Embryonic facial prominence (tissue), 1 donor: ENCODE results near the gene SYT3.

Experiments
- DNase-seq: peaks from one replicate; pipeline ENCODE4 v3.0.0-alpha.2; 2016; ENCODE audit errors: extremely low spot score

SYT3 gene, protein sequence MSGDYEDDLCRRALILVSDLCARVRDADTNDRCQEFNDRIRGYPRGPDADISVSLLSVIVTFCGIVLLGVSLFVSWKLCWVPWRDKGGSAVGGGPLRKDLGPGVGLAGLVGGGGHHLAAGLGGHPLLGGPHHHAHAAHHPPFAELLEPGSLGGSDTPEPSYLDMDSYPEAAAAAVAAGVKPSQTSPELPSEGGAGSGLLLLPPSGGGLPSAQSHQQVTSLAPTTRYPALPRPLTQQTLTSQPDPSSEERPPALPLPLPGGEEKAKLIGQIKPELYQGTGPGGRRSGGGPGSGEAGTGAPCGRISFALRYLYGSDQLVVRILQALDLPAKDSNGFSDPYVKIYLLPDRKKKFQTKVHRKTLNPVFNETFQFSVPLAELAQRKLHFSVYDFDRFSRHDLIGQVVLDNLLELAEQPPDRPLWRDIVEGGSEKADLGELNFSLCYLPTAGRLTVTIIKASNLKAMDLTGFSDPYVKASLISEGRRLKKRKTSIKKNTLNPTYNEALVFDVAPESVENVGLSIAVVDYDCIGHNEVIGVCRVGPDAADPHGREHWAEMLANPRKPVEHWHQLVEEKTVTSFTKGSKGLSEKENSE

DNA sequence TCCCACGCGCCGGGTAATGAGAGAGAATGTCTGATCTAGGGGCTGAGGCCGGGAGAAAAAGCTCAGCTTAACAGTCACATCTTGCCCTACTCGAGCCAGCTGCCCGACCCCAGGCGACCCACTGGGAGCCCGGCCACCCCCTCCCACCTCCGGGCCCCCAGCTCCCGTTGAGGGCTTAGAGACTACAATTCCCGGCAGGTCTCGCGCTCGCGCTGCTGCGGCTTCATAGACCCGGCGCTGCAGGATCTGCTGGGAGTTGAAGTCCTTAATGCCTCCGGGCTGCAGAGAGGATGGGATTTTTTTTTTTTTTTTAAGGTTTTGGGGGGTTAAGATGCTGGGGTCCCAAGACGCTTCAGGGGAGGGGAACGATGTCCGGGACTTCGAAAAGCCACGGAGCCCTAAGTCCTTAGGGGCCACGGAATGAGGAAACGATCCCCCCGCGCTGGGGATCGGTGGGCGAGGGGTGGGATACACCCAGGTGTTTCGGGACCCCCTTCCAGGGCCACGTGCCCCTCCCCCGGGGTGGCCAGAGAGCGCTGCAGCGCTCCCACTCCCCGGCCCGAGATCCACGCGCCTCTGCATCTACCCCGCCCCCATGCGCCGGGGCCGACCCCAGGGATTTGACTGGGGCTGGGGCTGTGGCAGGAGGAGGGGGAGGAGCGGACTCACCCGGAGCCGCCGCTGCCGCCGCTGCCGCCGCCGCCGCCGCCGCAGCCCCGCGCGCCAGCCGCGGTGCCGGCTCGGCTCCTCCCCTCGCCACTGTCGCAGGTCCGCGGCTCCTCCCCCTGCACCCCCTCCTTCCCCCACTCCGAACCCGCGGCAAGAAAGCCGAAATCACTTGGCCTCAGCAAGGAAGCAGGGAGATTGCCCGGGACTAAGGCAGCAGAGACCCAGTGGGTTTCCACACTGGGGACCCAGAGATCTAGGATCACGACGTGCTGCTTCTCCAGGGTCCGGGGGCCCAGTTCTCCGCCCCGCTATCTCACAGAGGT, at the start of gene SYT3:
TSS of gene SYT3 (minus strand) at position 761 of the 992 bp plus-strand sequence. CDS start 2,470 bp downstream, outside the sequence.
- no peak for DNase-seq

DNA sequence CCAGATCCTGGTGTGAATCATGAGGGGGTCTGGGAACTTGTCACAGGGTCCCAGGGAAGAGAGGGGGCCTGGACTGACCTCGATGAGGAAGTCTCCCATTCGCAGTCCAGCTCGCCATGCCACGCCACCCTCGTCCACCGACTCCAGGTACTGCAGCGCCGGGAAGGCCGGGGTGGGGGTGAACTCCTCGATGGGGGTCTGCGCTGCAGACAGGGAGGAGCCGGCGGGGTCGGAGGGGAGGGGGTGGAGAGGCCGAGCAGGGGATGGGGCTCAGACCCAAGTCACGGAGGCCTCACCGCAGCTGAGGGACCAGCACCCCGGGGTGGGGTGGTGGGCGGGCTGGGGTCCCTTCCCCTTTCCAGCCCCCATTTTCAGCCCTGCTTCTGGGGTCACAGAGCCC, 49.1 kb upstream of the SYT3 start:
- no peak for DNase-seq

DNA sequence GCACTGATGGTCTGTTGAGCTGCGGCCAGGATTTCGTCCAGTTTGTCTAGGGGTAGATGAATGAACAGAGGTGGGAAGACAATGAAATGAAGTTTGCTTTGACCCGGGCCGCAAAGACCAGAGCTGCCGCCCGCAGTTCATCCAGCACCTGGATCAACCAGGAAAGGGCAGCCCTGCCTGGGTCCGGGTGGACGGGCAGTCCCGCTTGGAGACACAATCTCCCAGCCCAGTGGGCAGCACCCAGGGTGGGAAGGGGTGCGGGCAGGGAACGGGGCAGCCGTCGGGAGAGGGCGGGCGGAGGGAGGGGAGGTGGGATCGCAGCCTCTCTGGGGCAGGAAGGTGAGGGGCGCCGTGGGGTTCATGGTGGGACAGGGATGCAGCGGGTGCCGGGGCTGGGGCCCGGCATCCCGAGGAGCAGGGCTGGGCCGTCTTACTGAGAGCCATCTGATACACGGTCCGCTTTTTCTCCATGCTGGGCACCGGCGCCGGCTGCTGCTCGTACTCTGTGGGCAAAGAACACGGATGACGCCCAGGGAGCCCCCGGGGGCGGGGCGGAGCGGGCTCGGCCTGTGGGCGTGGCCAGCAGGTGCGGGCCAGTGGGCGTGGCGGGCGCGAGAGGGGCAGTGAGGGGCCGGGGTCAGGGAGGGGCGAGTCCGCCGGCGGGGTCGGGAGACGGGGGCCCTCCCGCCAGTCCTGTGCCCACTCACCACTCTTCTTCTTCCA, 46.8 kb upstream of the SYT3 start:
- no peak for DNase-seq

DNA sequence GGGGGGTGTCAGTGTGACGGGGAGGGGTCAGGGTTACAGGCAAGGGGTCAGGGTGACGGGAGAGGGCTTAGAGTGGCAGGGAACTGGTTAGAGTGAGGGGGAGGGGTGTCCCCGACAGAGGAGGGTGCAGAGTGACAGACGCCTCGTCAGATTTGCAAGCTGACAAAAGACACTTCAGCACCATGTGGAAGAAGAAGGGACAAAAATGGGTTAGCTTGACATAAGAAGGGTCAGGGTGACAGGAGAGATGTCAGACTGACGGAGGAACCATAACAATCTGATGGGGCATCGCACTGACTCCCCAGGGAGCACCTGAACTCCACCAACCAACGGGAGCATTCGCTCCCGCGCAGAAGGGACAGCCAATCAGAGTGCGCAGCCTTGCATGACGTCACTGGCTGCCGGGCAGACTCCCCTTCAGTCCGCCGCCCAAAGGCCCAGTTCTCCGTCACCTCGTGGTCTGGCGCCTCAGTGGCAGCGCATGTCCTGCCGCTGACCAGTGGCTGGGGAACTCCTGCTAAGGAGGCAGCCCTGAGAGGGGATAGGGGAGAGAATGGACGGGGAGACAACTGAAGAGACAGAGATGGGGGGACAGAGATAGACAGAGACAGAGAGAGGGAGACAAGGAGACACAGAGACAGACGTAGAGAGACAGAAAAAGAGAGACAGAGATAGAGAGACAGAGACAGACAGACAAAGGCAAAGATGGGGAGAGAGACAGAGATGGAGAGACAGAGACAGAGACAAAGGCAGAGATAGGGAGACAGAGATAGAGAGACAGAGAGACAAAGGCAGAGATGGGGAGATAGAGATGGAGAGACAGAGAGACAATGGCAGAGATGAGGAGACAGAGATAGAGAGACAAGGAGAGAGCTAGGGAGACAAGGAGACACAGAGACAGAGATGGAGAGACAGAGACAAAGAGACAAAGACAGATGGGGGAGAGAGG, 39.8 kb upstream of the SYT3 start:
- peak; percentile 48 for DNase-seq

DNA sequence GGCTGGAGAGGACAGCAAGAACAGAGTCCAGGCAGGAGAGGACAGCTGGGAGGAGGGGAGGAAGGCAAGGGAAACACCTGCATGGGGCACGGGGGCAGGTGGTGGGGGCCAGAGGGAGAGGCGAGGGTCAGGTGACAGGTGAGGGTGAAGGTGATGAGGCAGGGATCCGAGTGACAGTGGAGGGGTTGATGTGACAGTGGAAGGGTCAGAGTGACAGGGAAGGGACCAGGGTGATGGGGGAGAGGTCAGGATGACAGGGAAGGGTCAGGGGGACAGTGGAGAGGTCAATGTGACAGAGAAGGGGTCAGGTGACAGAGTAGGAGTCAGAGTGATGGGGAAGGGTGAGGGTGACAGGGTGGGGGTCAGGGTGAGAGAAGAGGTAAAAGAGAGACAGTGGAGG, 38.6 kb upstream of the SYT3 start:
- no peak for DNase-seq

DNA sequence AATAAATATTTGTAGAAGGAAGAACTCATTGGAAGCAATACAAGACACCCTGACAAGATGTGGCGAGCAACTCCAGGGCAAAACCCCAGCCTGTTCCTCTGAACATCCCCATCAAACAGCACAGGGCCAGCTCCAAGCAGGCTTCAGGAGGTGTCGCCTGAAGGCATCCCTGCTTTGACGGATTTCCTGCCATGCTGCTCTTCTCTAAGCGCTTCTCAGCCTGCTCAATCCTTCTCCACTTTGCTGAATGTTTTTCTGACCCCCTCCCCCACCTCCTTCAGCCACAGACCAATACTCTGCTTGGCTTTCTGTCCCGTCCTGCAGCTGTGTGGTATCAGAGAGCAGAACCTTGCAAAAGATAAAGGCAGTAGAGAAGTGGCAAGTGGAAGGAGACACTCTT, 38.0 kb upstream of the SYT3 start:
- no peak for DNase-seq

DNA sequence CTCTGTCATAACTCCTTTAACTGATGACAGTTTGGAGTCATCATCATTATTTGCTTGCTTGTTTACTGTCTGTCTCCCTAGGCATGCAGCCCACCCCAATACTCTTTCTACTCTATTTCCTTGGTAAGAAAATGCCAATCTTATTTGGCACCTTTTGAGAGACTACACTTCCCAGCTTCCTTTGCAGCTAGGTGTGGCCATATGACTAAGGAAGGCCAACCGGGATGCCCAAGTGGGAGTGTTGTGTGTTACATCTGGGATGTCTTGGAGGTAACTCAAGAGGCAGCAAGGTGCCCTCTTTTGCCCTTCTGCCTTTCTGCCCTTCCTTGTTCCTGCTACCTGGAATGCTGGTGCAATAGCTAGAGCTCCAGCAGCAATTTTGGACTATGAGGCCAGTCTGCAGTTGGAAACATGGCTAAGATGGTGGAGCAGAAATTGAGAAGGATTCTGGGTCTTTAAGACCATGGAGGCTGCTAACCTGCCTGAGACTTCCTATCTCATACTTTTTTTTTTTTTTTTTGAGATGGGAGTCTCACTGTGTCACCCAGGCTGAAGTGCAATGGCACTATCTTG, 37.0 kb upstream of the SYT3 start:
- no peak for DNase-seq

DNA sequence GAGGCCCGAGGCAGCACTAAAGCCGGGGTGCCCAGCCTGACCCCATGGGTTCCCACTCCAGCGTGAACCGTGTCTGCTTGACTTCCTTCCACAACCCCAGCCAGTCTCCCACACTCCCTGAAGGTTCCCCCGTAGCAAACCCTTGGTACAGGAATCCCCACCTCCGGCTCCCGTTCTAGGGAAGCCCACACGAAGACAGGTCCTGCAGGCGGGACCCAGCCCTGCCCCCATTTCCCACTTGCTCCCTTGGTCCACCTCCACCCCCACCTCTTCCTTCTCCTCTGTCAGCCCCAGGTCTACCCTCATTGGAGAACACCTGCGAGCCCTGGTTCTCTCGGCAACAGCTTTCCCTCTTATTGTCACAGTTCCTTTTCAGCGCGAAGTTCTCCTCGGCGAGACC, 33.4 kb upstream of the SYT3 start:
- DNase-seq, result no peak

DNA sequence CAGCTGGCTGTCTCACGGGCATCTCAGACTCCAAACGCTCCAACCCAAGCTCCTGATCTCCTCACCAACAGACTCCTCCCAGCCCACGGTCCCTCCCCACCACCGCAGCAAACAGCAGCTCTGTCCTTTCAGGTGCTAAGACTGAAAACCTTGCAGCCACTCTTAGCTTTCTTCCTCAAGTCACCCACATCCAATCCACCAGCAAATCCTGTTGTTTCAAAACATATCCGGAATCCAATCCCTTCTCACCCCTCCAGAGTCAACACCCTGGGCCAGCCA, 30.4 kb upstream of the SYT3 start:
- no peak for DNase-seq

DNA sequence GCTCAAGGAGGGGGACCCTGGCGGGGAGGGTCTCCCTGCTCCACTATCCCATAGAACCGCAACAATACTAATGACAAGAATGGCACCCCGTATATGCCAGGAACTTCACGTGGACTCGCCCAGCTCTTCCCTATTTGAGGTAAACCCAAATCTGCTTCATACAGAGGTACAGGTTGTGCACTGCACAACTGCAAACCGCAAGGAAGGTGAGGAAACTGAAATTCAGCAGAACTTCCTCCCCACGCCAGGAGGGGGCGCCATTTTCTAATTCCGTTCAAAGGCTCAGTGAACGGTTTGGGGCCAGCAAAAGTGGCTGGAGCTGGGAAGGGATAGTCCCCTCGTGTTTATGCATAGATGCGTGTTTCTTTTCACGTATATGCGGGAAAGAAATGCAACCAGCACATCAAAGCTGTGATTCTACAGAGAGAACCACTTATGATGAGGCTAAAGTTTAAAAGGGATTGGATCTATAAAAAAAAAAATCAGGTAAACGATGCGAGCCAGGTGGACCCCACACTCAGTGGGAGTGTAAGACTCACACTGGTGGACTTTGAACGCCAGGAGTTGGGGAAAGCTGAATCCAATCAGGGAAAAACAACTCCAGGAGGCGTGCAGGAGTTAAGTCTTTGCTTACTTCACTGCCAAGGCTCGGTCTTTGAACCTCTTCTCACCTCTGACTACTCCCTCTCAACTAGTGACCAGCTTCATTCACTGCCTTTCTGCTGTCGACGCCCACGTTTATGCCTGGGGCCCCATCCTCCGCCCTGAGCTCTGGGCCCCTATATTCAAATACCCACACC, 29.8 kb upstream of the SYT3 start:
- no peak for DNase-seq

DNA sequence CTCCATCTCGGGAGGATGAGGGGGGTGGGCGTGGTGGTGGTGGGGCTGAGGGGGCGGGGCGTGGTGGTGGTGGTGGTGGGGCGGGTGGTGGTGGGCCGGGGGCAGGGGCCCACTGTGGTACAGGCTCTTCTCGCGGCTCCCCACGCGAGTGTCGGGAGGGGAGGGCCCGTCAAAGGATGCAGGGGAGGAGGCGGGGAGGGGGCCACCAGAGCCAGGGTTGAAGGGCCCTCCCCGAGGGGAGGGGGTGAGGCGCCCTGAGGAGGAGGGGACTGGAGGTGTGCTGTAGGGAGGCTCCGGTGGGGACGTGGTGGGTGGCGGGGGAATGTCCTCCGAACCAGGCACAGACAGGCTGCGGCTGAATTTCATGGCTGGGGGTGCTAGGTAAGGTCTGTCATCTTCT, 29.2 kb upstream of the SYT3 start:
- DNase-seq, result no peak

DNA sequence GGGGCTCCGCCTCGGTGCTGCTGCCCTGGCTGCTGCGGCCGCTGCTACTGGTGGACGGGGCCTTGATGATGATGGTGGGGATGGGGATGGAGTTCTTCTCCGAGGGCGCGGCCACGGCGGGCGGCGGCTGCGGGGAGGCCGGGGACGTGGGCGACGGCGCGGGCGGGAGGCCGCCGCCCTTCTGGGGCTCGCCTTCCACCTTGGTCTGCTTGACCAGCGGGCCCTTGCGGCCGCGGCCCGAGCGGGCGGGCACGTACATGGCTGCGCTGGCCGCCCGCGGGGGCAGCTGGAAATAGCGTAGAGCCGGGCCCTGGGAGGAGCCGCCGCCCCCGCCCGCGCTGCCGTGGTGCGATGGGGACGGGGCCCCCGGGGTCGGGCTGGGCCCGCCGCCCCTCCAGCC, 28.7 kb upstream of the SYT3 start:
- DNase-seq, result no peak

DNA sequence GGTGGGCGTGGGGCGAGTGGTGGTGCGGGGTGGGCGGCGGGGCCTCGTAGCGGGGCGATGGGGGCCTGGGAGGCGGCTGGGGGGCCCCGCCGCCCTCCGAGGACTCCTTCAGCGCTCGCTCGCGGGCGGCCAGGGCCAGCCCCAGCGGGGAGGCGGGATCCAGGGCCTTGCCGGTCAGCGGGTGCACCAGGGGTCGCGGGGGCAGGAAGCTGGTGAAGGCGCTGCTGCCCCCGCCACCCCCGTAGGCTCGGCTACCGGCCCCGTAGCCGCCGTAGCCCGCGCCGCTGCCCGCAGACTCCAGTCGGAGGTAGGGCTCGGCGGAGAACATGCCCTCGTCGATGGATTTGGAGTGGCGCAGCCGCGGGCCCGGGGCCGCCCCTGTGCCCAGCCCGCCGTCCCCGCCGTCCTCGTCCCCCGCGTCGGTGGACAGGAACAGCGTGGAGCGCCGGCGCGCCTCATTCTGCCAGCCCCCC, 28.1 kb upstream of the SYT3 start:
- no peak for DNase-seq

DNA sequence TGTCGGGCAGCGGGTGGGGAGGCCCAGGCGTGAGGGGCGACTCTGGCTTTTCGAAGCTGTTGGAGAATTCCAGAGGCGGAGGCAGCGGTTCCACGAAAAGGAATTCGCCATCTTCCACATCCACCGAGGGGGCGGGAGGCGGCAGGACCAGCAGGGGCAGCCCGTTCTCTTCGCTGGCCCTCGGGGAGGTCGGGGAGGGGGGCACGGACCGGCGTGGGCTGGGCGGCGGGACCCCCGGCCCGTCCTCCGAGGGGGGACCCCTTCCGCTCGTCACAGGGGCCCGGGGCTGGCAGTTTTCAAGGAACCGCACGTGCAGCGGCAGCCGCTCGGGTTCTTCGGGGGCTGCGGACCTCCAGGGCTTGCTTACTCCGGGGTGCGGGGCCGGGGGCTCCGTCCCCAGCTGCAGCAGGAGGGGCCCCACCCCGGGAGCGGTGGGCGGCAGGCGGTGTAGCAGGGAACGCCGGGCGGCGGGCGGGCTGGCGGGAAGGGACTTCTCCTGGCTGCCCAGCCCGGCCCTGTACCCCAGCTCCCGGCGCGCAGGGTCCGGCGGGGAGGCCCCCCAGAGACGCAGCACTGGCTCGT, 27.6 kb upstream of the SYT3 start:
- DNase-seq, result no peak

DNA sequence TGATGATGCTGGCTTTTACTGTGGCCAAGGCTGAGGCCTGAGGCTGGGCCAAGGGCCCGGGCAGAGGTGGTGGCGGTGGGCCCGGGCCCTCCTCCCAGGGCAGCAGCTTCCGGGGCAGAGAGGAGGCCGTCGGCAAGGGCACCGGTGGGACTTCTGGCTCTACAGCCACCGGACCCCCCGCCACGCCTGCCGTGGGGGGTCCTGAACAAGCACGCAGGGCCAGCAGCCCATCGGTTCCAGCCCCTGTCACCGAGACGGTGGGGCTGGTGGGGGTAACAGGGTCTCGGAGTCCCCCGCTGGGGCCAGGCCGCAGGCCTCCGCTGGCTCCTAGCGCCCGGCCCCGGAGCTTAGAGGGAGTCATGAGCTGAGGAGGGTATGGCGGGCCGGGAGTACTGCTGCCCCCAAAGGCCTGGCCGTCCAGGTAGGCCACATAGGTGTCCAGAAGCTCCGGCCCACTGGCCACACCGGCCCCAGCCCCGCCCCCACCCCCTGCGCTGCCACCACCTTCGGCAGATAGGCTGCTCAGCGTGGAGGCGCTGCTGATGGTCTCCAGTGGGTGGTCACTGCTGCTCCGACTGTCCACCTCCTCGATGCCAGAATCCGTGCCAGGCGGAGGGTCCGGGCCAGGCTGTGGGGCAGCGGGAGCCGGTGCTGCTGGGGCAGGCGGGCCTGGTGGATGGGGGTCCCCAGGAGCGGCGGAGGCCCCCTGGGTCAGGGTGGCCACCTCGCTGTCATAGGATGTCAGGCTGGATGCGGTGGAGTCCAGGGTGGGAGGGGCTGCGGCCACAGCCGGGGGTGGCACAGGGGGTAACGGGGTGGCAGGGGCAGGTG, 26.9 kb upstream of the SYT3 start:
- no peak for DNase-seq

DNA sequence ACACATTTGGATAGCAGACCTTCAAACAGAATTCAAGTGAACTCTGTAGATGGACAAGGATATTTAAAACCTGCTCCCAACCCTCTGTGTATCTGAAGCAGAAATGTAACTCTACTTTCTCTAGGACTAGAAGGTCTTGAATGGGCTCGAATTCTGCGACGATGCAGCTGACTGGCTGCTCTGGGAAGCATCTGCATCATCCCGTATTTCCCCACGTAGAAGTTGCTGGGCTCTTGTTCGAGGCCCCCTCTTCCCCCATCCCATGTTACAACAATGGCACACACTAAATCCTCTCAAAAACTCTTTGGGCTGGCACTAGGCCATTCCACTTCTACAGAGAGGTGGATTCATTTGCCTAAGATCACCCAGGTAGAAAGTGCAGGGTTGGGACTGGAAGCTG, 24.5 kb upstream of the SYT3 start:
- no peak for DNase-seq

DNA sequence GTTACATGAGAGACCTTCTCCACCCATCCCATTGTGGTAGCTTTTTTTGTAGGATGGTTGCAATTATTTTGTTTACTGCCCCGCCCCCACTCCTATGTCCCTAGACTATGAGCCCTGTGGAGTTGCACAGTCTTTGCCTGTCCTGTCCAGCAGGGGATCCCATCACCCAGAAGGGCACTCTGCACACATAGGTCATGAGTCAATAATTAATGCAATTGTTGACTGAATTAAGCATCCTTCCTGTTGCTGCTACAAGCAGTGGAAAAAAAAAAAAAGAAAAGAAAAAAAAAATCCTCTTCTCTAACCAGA, 23.8 kb upstream of the SYT3 start:
- DNase-seq, result no peak
